ENCODE measurements around the gene HMGCL.
A peak's percentile ranks its signal among the peaks of the same experiment; 100 is the strongest.
"Not testable (repeated sequence)": the region's sequence is repeated elsewhere in the genome, so short reads cannot be mapped to it uniquely, and the experiment has no call there.

Gene HMGCL

DNA sequence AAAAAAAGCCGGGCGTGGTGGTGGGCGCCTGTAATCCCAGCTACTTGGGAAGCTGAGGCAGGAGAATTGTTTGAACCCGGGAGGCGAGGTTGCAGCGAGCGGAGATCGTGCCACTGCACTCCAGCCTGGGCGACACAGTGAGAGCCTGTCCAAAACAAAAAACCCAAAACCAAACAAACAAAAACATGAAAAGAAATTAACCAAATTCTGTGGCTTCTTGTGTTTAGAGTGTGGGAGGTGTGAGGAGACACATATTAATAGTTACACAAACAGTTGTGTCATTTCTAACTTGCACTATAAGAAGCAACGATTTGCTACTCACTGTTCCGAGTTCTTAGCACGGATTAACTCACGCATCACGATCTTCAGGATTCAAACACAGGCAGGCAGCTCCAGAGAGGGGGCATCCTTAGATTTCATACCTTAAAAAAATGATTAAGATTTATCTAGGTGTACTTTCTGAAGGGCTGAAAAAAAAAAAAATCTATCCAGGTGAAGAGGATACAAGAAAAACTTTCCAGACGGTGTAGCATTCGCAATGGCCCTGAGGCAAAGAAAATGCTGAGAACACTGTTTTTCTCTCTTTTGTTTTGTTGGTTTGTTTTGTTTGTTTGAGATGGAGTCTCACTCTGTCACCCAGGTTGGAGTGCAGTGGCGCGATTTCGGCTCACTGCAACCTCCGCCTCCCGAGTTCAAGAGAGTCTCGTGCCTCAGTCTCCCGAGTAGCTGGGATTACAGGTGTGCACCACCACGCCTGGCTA lies 713 bp upstream of the HMGCL start:
- no peak for DNase-seq

DNA sequence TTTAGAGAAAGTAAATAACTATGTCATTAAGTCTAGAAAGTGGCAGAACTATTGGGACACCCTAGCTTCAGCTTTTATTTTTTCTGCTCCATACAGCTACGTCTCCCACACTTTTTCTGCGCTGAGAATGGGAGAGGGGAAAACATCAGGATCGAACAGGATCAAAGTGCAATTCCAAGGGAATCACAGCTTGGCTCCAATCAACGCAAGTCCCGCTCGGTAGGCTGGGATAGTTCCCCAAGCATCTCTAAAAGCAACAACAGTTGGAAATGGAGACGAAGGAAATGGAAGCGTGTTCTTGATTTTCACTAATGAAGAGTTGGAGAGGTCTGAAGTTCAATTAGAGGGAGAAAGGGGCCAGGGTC lies 536 bp downstream of the HMGCL start:
- no peak for DNase-seq

DNA sequence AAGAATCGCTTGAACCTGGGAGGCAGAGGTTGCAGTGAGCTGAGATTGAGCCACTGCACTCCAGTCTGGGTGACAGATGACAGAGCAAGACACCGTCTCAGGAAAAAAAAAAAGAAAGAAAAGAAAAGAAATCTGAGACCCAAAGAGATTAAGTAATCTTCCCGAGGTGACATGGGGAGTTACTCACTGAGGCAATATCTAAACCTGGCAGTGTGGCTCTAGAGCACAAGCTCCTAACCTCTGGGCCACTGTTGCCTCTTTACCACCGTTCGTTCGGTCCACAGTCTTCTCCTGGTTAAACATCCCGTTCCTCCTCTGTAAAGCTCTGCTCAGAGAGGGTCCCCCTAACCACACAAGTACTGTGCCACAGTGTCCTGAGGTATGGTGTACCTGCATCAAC lies 1.5 kb downstream of the HMGCL start:
- no peak for DNase-seq

DNA sequence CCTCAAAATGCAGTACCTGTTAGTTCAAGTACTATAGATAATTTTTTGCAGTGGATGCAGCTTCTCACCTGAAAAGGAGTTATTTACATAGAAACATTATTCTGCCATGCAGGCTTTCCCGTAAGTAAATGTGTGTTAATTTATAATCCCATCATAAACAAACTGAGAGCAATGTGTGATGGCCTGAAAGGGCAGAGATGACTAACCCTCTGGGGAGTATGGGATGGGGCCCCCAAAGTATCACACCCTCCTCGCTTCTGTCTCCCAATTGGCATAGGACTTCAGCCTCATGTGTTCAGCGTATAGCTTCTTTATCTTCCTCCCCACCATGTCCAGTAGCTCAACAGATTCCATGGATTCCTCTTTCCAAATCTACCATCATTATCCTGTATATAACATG lies 7.6 kb downstream of the HMGCL start:
- no peak for DNase-seq

DNA sequence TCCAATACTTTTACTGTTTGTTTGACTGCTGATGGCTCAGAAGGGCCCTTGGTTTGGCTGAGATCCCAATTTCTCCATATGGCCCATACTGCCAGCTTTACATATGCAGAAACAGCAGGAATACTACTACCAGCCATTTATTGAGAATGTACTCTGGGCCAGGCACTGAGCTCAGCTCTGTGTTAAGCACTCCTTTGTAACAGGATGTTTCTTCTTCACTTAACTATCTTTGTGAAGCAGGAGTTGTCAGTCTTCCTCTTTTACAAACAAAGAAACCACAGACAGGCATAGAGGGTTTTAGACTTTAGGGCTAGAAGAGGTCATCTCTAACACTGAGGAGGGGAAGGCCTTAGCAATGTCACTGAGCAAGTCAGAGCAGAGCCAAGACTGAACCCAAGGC lies 8.3 kb downstream of the HMGCL start:
- peak; percentile 84 for DNase-seq

DNA sequence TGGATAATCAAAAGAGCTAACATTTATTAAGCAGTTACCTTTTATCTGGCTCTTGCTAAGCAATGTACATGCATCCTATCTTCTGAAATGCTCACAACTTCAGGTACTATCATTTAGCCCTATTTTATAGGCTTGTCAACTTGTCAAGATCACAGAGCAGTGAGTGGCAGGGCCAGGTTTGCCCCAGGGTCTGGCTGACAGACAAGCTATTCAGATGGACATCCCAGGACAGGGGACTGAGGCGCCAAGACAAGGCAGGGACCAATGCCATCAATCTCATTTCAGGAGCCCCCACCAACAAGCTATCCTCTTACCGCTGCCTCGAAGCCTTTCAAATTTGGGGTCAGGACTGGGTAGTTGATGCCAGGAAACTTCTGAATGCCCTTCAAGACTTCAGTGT lies 8.9 kb downstream of the HMGCL start:
- DNase-seq: no peak

DNA sequence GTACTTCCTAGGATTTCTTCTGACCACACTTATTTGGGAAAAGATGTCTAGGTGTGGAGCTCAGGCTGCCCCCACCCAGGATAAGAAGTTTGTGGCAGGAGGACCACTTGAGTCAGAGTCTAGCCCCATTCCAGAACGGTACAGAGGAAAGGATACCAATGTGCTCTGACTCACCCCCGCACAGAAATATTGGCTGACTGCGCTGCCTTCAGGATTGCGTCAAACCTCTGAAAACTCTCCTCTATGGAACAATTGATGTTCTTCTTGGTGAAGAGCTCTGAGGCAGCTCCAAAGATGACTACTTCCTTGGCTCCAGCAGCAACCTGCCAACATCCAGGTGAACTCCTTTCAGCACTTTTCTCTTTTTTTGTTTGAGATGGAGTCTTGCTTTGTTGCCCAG lies 11.2 kb downstream of the HMGCL start:
- no peak for DNase-seq

DNA sequence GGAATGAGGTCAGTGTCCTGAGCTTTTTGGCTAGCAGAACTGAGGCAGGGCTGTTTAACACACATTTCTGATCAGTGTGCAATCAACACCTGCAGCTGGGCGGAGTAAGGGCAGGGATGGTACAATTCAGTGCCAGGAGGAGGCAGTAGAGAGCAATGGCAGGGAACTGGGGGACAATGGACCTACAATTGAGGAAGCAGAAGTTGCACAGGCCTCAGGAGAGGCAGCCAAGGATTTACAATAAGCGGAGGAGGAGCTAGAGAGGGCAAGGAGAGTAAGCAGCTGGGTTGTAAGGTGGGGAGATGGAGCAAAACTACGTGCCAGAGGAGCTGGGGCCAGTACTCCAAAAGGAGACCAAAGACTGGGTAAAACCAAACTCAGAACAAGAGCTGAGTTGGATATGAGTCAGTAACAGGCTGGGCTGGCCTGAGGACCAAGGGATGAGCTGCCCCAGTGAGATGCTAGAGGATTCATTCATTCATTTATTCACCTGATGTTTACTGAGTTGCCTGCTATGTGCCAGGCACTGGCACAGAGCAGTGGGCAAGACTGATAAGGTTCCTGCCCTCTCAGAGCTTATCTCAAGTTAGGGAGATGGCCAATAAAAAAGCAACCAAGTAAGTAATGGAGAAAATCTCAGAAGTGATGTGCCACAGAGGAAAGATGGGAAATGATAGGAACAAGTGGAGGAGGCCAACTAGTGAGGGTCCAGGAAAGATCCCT lies 14.2 kb downstream of the HMGCL start:
- peak; percentile 92 for DNase-seq

DNA sequence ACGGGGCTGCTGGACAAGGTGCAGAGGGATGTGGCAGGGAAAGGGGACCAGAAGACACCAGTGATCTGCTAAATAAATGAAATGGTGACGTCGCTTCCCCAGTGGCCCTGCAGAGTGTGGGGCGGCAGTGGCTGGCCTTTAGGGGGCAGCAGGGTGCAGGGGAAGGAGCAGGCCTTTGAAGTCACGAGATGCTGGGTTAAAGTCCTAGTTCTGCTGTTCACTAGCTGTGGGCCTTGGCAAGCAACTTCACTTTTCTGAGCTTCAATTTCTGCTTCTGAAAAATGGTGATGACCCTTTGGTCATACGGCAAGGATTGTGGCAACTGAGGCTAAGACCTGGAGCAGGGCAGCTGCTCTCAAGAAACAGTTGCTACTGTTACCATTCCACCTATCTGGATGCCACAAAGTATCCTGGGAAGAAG lies 15.5 kb downstream of the HMGCL start:
- peak; percentile 96 for DNase-seq

DNA sequence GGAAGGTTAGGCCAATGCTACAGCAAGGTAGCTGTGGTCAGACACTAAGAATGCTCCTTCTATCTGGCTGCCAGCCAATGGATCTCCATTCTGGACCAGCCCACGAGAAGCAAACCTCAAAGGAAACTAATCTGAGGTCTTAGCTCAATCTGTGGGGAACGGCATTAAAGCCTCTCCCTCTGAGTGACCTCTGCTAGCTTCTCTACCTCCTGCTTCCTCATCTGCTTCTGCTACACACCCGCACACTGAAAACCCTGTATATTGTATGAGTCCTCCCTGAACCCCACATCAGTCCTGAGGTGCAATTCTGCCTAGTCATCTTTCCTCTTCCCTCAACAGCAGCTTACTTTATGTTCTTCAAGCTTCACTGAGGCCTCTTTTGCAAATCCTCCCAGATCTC lies 17.8 kb downstream of the HMGCL start:
- DNase-seq: peak; percentile 75

DNA sequence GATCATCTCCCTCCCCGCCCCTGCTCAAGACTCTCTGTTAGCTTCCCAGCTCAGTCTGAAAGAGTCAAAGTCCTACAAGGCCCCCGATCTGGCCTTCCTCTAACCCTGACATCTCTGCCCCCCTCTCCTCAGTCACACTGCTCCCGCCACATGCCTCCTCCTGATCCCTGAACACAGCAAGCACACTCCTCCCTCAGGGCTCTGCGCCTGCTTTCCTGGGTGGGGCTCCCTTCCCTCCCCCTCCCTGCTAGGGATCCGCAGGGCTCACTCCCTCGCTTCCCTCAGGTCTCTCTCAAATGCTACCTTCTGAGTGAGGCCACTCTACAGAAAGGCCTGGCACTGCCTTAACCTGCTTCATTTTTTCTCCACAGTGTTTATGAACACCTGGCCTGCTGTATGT lies 18.9 kb downstream of the HMGCL start:
- DNase-seq: no peak

DNA sequence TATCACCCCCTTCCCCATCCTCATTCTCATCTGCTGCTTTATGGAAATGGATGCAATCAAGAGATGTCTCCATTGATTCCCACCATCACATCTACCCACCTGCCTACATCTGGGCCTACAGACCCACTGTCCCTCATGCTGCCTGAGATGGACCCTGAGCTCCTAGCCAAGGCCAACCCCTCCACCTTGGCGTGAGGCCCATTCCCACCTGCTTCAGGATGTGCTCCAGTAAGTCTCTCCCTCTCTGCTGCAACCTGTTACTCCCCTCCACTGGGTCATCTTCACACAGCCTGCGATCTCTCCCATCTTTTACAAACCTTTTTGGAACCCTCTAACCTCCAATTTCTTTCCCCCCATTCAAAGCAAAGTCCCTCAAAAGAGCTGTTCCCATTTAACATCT lies 20.2 kb downstream of the HMGCL start:
- DNase-seq: no peak

DNA sequence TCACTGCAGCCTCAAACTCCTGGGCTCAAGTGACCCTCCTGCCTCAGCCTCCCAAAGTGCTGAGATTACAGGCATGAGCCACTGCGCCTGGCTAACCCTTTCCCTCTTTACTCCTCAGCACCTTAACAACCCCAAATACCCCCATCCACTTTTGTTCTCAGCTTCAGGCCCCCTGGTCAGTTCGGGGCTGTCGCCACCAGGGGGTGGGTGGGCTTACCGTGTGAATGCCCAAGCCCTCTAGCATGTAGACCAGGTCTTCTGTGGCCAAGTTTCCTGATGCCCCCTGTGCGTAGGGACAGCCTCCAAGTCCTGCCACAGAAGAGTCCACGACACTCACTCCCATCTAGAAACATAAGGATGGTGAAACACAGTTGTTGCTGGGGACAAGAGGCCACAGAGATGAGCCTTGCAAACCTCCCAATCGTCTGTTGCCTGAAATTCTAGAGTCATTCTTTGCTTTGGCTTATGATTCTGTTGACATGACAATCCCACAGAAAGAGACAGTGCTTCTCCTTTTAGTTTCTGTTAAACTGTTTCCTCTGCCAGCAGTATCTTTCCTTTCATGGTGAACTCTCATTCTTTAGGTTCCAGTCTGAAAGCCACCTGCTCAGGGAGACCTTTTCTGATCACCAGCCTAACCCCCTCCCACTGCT lies 20.9 kb downstream of the HMGCL start:
- peak; percentile 40 for DNase-seq

DNA sequence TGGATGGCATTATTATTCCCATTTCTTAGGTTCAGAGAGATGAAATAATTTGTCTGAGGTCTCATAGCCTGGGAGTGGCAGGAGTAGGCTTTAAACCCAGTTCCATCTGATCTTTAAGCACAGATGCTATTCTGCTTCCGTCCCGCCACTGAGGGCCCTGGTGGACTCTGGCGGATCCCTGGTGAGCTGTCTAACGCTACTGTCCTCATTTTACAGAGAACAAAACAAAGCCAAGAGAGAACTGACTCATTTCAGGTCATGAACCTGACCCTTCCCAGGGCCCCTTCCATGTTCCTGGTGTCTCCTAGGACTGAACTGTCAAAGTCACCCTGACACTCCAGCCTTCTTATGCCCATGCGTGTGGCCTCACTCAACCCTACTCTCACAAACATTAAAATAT lies 21.6 kb downstream of the HMGCL start:
- no peak for DNase-seq

DNA sequence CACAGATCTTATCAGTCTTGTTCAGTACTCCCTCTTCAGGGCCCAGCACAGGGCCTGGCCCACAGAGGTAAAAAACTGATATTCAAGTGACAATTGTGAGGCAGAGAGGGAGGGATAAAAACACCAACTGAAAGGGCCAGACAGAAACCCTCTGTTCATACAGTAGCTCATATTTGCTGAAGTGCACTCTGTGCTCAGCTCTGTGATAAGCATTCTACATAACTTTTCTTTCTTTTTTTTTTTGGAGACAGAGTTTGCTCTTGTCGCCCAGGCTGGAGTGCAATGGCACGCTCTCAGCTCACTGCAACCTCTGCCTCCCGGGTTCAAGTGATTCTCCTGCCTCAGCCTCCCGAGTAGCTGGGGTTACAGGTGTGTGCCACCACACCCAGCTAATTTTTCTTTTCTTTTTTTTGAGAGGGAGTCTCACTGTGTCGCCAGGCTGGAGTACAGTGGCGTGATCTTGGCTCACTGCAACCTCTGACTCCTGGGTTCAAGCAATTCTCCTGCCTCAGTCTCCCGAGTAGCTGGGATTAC lies 22.4 kb downstream of the HMGCL start:
- not testable (repeated sequence) for DNase-seq

DNA sequence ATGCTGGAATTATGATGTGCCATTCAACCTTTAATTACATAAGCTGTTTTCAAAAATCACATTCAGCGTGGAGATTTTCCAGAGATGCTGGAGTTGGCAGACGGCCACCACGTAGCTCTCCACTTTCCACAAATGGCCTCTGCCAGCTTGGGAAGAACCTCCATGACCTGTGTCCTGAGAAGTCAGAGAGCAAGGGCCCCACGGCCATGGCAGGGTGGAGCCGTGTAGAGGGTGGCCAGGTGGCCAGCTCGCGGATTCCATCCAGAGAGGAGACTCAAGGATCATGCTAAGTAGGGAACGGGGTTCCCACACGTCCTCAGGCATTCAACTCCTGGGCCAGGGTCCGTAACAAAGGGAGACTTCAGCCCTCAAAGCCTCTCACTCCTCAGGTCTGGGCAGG lies 23.4 kb downstream of the HMGCL start:
- no peak for DNase-seq

DNA sequence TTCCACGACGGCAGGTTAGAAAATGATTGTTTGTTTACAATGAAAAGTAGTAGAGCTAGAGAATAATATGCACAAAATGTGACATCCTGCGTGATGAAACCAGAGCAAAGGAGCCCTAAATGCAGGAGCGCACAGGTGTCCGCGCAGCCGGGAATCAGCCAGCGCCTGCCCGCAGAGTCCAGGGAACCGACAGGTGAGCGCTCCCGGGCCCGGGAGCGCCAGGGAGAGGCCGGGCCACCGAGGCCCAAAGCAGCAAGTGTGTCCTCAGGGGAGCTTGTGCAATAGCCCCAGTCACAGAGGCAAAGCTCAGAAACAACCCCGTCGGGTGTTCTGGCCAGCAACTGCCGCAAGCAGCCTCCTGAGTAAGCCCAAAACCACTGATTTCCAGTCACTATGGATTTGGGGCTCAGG lies 23.9 kb downstream of the HMGCL start:
- peak; percentile 28 for DNase-seq

DNA sequence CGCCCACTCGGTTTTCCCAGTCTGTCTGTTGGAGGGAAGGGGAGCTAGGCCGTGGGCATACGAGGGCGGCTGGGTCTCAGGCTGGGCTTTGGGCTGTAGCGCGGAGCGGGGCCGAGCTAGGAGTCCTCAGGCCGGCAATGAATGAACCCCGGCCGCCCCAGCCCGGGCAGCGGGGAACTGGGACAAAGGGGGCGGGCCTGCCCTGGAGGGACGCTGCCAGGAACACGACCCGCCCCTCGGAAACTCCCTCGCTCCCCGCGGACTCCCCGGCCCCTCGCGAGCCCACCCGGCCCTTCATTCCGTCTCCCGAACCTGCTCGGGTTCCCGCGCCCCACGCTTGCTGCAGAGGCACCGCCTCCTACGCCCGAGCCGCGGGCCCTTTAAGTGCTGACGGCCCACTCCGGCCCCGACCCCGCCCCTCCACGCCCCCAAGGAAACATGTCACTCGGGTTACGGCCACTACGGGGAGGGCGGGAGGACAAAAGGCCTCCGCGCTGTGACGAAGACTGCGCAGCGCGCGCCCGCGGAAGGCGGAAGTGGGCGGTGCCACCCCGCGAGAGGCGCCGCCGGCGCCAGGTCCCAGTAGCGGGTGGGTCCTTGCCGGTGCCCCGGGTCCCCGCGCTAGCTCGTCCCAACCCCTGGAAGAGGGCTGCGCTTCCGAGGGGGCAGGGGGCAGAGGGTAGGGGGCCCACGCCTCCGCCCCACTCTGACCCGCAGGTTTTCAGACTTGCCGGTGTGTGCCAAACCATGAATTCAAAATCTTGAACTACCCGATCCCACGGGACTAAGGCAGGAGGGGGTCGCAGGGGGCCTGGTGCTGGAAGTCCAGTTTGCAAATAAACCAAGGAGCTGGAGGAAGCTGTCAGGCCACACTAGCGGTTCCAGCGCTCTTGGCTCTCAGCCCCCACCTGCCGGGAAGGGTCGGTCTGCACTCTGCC lies 24.6 kb downstream of the HMGCL start, which contains the start of gene GALE:
TSS of gene GALE (minus strand) at position 355 of the 938 bp plus-strand sequence. CDS start 1,747 bp downstream, outside the sequence.
- peak; percentile 99 for DNase-seq

DNA sequence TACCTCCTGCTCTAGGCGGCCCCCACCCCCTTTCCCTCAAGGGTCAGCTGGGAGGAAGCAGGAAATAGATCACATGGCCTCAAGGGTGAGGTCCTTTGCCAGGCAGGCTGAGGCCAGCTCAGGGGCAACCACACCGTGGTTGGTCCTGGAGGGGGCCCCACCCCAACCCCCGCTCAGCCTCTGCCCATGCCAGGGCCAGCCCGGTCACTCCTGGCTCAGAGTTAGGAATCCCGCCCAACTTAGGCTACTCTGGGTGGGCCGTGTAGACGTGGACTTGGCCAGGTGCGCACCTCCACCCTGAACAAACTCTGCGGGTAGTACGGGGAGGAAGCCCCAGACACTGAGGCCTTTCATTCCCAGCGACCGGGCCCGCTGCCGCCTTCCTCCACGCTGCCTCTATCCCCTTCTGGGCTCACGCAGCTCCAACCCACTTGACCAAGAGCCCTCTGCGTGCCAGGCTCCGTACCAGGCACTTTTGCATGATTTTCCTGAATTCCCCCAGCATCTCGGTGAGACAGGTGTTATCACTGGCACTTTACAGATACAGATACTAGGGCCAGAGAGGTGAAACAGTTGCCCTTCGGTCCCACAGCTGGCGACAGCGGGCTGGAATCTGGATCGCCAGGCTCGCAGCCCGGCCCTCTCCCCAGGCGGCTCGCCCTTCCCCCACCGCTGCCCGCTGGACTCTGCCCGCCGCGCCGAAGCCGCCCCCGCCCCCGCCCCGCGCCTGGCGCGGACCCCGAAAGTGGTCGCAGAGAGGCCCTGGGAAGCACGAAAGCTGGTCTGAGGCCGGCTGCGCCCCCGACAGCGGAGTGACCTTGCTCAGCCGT lies 25.4 kb downstream of the HMGCL start:
- DNase-seq: peak; percentile 76

DNA sequence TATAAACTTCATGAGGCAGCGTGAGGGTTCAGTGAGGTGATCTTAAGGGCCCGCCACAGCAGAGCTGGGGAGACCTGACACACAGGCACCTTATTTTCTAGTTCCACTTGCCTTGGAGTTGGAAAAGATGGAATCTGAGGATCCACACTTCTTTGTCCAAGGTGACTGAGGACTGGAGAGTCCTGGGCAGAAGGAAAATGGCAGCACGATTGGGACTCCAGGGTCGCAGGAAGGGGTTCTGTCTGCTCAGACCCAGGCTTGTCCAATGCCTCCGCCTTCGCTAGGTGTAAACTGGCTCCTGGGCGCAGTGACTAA lies 26.0 kb downstream of the HMGCL start:
- no peak for DNase-seq

DNA sequence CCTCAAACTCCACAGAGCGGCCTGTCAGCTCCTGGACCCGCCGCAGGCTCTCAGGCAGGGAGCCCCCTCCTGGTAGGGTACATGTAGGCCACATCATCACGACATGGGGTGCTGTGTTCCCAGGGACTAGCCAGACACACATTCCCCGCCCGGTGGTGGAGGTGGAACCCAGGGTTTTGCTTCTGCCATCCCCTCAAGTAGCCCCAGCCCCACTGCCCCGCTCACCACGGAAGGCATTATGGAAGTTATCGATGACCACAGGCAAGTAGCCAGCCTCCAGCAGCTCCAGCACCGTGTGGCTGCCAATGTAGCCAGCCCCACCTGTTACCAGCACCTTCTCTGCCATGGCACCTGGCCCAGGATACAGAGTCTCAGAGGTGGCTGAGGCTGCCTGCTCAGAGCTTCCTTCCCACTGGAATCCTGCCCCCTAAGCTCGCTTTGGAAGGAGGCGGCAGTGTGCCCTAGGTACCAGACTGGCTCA lies 26.5 kb downstream of the HMGCL start:
- peak; percentile 67 for DNase-seq
